GM21381 (cell line): Measurements from ENCODE around the gene RPH3AL.

ENCODE experiments used
- ATAC-seq: cut with Tn5 transposase; IDR thresholded peaks from one replicate; pipeline ENCODE4 v1.9.1; 2021; ENCODE audit warnings: mild to moderate bottlenecking, moderate library complexity; ENCODE audit not compliant: unreplicated experiment

Gene RPH3AL

GRCh38 chr17:353838-354234 is 1.2 kb upstream of the RPH3AL start:
- ATAC-seq, result no peak

- ATAC-seq, result no peak
Observed at GRCh38 chr17:353213-353837, 718 bp upstream of the RPH3AL start.

GRCh38 chr17:351875-352420 is 659 bp downstream of the RPH3AL start:
- no peak for ATAC-seq

GRCh38 chr17:351449-351738 is 1.2 kb downstream of the RPH3AL start:
- ATAC-seq, result no peak

- no peak for ATAC-seq
Observed at GRCh38 chr17:350706-351448, 1.7 kb downstream of the RPH3AL start.

- no peak for ATAC-seq
Observed at GRCh38 chr17:349666-350065, 2.9 kb downstream of the RPH3AL start.

GRCh38 chr17:348692-349425 is 3.7 kb downstream of the RPH3AL start:
- ATAC-seq, result no peak

- no peak for ATAC-seq
Observed at GRCh38 chr17:348012-348411, 4.6 kb downstream of the RPH3AL start.

- ATAC-seq, result no peak
Observed at GRCh38 chr17:347309-347899, 5.2 kb downstream of the RPH3AL start.

GRCh38 chr17:345992-346785 is 6.4 kb downstream of the RPH3AL start:
- no peak for ATAC-seq

- ATAC-seq, result no peak
Observed at GRCh38 chr17:345261-345660, 7.3 kb downstream of the RPH3AL start.

GRCh38 chr17:343875-344752 is 8.5 kb downstream of the RPH3AL start:
- no peak for ATAC-seq

GRCh38 chr17:343211-343610 is 9.4 kb downstream of the RPH3AL start:
- no peak for ATAC-seq

GRCh38 chr17:340074-340473 is 12.5 kb downstream of the RPH3AL start:
- no peak for ATAC-seq

- ATAC-seq, result no peak
Observed at GRCh38 chr17:339193-340061, 13.2 kb downstream of the RPH3AL start.

GRCh38 chr17:338442-339192 is 14.0 kb downstream of the RPH3AL start:
- ATAC-seq, result no peak

- no peak for ATAC-seq
Observed at GRCh38 chr17:337866-338265, 14.7 kb downstream of the RPH3AL start.

GRCh38 chr17:337453-337852 is 15.2 kb downstream of the RPH3AL start:
- ATAC-seq, result no peak
